Type B pancreatic cell (in vitro differentiated cells): Measurements from ENCODE around the gene IL1B. TPM values are rescaled to one million over a fixed set of nuclear protein-coding genes. Genes with fewer than 3 reads are reported as not detected.

ENCODE experiments used
- DNase-seq: peaks from one replicate; pipeline ENCODE4 v3.0.0; 2021; ENCODE audit warnings: mixed read lengths; ENCODE audit not compliant: unreplicated experiment; ENCODE audit errors: extremely low spot score
- H3K27ac Mint-ChIP-seq: 2 replicates; pipeline ENCODE4 v1.8.0; 2021; ENCODE audit warnings: mild to moderate bottlenecking, mixed read lengths
- H3K27me3 Mint-ChIP-seq: 2 replicates; pipeline ENCODE4 v1.8.0; 2021; ENCODE audit warnings: mixed read lengths
- H3K36me3 Mint-ChIP-seq: 2 replicates; pipeline ENCODE4 v1.8.0; 2021; ENCODE audit warnings: mixed read lengths
- H3K4me1 Mint-ChIP-seq: one replicate; pipeline ENCODE4 v1.8.0; 2021; ENCODE audit warnings: mixed read lengths; ENCODE audit not compliant: unreplicated experiment
- H3K4me3 Mint-ChIP-seq: 2 replicates; pipeline ENCODE4 v1.8.0; 2021; ENCODE audit warnings: mild to moderate bottlenecking, mixed read lengths
- H3K9me3 Mint-ChIP-seq: 2 replicates; pipeline ENCODE4 v1.8.0; 2021; ENCODE audit warnings: mixed read lengths
- CTCF ChIP-seq: fragments of 200-600 bp; sonication (generic); conservative IDR thresholded peaks from 2 replicates; pipeline ENCODE4 v1.5.0; 2021; ENCODE audit warnings: antibody characterized with exemption, mild to moderate bottlenecking
- total RNA-seq: library from RNA; stranded (reverse); gene quantifications from 2 replicates; pipeline ENCODE4 v1.2.1, GENCODE V29; 2021; ENCODE audit warnings: low replicate concordance

The IL1B gene
- total RNA-seq, 1 donor from 2014 or later, result 0.46 TPM

DNA sequence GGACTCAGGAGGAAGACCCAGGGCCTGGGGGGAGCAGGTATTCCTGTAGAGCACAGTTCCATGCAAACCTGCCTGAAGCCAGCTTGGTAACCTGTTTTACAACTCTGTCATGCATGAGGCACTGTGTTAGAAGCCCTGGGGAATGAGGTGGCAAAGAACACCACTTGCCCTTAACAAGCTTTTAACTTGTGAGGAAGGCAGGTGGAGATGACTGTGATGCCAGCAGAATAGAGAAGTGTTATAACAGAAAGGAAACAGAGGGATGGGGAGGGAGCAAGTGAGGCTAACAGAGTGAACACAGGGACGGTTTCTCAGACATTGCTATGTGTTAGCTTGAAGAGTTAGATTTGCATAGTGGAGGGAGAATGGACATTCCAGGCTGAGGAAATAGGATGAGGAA is 40.8 kb downstream of the IL1B start:
- Mint-ChIP-seq H3K4me1 (peaks cover 15% of the 10 kb centered on the region), H3K4me3 (peak overlapping the region; percentile 66), H3K27ac (peak overlapping the region; percentile 89), H3K27me3 (no peaks in the 10 kb centered on the region), H3K36me3 (peaks cover 4% of the 10 kb centered on the region), H3K9me3 (peaks cover 5% of the 10 kb centered on the region)
- DNase-seq, result no peak
- TF ChIP-seq CTCF, result no peak

- Mint-ChIP-seq H3K27ac (peak overlapping the region; percentile 89), H3K36me3 (peaks cover 4% of the 10 kb centered on the region), H3K27me3 (no peaks in the 10 kb centered on the region), H3K9me3 (peaks cover 5% of the 10 kb centered on the region), H3K4me1 (peaks cover 15% of the 10 kb centered on the region), H3K4me3 (no peak overlapping the region)
- no peak for DNase-seq
- no peak for TF ChIP-seq CTCF
Measured at GRCh38 chr2:112794841-112795240, 41.7 kb downstream of the IL1B start.

DNA sequence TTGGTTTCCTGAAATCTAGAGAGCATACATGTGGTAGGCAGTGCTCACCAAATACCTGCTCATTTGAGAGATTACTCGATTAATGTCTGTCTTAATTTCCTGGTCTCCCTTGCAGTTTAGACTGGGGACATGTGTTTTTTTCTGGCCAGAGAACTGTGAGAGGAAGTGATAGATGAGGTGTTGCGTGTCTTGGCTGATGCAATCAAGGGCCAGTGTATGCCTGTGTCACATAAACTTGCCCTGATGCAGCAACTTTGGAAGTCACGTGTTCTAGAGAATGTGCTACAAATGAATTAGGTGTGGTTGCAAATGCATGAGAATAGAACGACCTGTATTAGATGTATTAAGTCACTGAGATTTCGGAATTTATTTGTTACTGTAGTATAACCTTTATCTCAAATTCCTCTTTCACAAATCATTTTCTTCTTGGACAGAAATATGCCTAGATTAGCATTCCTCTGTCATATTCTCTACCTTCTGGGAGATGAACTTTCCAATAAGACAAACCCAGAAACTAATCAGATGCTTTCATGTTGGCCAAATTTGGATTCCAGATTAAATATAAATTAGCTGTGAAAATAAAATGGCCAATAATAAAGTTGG is 42.3 kb downstream of the IL1B start:
- peaks cover 5% of the 10 kb centered on the region for H3K9me3 Mint-ChIP-seq
- H3K4me1 Mint-ChIP-seq, result peaks cover 15% of the 10 kb centered on the region
- H3K4me3 Mint-ChIP-seq, result peak overlapping the region; percentile 69
- DNase-seq, result no peak
- no peak for TF ChIP-seq CTCF
- peak overlapping the region; percentile 89 for H3K27ac Mint-ChIP-seq
- peaks cover 4% of the 10 kb centered on the region for H3K36me3 Mint-ChIP-seq
- H3K27me3 Mint-ChIP-seq, result no peaks in the 10 kb centered on the region

DNA sequence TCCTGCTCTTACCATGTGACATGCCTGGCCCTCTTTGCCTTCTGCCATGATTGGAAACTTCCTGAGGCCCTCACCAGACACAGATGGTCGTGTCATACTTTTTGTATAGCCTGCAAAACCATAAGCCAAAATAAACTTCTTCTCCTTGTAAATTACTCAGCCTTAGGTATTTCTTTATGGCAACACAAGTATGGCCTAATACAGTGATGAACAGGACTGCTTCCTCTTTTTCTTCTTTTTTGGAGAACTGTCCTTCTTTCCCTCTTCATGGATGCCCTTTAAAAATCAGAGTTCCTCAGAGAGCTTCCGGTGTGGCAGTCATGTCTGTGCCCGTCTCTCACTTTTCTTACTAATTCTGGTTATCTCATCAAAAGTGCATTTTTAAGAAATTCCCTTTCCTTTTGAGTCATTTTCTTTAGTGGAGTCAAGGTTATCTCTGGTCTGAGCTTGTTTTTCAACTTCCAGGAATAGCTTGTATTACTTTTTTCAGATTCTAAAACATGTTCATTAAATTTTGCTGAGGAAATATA is 43.1 kb downstream of the IL1B start:
- no peak for TF ChIP-seq CTCF
- Mint-ChIP-seq H3K36me3 (peaks cover 7% of the 10 kb centered on the region), H3K27me3 (no peaks in the 10 kb centered on the region), H3K4me1 (peaks cover 15% of the 10 kb centered on the region), H3K9me3 (peaks cover 5% of the 10 kb centered on the region), H3K4me3 (peak overlapping the region; percentile 18), H3K27ac (peak overlapping the region; percentile 89)
- no peak for DNase-seq

DNA sequence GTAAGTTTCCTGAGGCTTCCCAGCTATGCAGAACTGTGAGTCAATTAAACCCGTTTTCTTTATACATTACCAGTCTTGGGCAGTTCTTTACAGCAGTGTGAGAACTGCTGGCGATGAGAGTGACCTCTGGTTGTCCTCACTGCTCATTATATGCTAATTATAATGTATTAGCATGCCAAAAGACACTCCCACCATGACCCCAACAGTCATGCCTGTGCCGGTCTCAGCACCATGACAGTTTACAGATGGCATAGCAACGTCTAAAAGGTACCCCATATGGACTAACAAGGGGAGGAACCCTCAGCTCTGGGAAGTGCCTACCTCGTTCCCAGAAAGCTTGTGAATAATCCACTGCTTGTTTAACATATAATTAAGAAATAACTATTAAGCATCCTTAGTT is 44.2 kb downstream of the IL1B start:
- DNase-seq, result no peak
- Mint-ChIP-seq H3K27ac (no peak overlapping the region), H3K4me3 (no peak overlapping the region), H3K36me3 (peaks cover 7% of the 10 kb centered on the region), H3K4me1 (peaks cover 15% of the 10 kb centered on the region), H3K27me3 (no peaks in the 10 kb centered on the region), H3K9me3 (peaks cover 5% of the 10 kb centered on the region)
- no peak for TF ChIP-seq CTCF
